HL-60 (cell line): Measurements from ENCODE around the gene DOK5.

Experiments used
- DNase-seq, 2 experiments: peaks; one replicate each; pipeline ENCODE4 v3.0.0-alpha.2; 2010 to 2020; ENCODE audit warnings: low read depth in 1 of 2, low spot score in 1 of 2
- H3K27ac ChIP-seq: fragments of 250-450 bp; sonication (Bioruptor Pico); replicated peaks from 2 replicates; pipeline ENCODE4 v1.5.1; 2020; ENCODE audit warnings: mild to moderate bottlenecking, moderate library complexity
- H3K27me3 ChIP-seq: fragments of 250-450 bp; sonication (Bioruptor Pico); 2 replicates; pipeline ENCODE4 v1.5.1; 2021; ENCODE audit warnings: mild to moderate bottlenecking, moderate library complexity; ENCODE audit not compliant: insufficient read depth, poor library complexity, severe bottlenecking
- H3K4me3 ChIP-seq: replicated peaks from 2 replicates; pipeline ENCODE4 v1.5.1; 2011; ENCODE audit warnings: mild to moderate bottlenecking, control low read depth, low read length; ENCODE audit not compliant: insufficient read depth
- GABPA ChIP-seq: IDR thresholded peaks from 2 replicates; pipeline ENCODE4 v1.6.1; 2012; ENCODE audit warnings: low read depth
- POLR2AphosphoS5 ChIP-seq: IDR thresholded peaks from 2 replicates; pipeline ENCODE4 v1.6.1; 2012; ENCODE audit warnings: low read depth
- SPI1 ChIP-seq: IDR thresholded peaks from 2 replicates; pipeline ENCODE4 v1.6.1; 2012; ENCODE audit warnings: low read depth, mild to moderate bottlenecking, borderline replicate concordance
- TF ChIP-seq, protein P1 (sequence below): IDR thresholded peaks from 2 replicates; pipeline ENCODE4 v1.6.1; 2012; ENCODE audit warnings: low read depth; ENCODE audit not compliant: insufficient replicate concordance
- TF ChIP-seq, protein P2 (sequence below): IDR thresholded peaks from one replicate; pipeline ENCODE4 v1.5.1; 2011; ENCODE audit warnings: low read length, control low read depth, inconsistent platforms; ENCODE audit not compliant: insufficient read depth

Gene DOK5

DNA sequence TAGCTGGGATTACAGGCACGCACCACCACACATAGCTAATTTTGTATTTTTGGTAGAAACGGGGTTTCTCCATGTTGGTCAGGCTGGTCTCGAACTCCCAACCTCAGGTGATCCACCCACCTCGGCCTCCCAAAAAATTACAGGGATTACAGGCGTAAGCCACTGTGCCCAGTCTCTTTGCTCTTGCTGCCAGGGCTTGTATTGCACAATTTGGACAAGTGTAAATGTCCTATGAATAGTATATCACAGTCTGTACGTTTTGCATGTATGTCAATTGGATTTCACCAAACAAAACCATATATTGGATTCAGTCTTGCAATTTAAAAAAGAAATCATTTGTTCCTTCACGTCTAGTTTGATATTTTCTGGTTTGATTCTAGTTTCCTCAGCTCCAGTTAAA, 2.1 kb upstream of the DOK5 start:
- no peak for DNase-seq
- Histone ChIP-seq H3K27me3 (peaks cover 47% of the 10 kb centered on the region), H3K4me3 (no peak overlapping the region), H3K27ac (no peak overlapping the region)
- no peak for TF ChIP-seq GABPA
- TF ChIP-seq POLR2AphosphoS5, result no peak
- TF ChIP-seq, protein P1, sequence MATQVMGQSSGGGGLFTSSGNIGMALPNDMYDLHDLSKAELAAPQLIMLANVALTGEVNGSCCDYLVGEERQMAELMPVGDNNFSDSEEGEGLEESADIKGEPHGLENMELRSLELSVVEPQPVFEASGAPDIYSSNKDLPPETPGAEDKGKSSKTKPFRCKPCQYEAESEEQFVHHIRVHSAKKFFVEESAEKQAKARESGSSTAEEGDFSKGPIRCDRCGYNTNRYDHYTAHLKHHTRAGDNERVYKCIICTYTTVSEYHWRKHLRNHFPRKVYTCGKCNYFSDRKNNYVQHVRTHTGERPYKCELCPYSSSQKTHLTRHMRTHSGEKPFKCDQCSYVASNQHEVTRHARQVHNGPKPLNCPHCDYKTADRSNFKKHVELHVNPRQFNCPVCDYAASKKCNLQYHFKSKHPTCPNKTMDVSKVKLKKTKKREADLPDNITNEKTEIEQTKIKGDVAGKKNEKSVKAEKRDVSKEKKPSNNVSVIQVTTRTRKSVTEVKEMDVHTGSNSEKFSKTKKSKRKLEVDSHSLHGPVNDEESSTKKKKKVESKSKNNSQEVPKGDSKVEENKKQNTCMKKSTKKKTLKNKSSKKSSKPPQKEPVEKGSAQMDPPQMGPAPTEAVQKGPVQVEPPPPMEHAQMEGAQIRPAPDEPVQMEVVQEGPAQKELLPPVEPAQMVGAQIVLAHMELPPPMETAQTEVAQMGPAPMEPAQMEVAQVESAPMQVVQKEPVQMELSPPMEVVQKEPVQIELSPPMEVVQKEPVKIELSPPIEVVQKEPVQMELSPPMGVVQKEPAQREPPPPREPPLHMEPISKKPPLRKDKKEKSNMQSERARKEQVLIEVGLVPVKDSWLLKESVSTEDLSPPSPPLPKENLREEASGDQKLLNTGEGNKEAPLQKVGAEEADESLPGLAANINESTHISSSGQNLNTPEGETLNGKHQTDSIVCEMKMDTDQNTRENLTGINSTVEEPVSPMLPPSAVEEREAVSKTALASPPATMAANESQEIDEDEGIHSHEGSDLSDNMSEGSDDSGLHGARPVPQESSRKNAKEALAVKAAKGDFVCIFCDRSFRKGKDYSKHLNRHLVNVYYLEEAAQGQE, result no peak
- no peak for TF ChIP-seq SPI1
- TF ChIP-seq, protein P2, sequence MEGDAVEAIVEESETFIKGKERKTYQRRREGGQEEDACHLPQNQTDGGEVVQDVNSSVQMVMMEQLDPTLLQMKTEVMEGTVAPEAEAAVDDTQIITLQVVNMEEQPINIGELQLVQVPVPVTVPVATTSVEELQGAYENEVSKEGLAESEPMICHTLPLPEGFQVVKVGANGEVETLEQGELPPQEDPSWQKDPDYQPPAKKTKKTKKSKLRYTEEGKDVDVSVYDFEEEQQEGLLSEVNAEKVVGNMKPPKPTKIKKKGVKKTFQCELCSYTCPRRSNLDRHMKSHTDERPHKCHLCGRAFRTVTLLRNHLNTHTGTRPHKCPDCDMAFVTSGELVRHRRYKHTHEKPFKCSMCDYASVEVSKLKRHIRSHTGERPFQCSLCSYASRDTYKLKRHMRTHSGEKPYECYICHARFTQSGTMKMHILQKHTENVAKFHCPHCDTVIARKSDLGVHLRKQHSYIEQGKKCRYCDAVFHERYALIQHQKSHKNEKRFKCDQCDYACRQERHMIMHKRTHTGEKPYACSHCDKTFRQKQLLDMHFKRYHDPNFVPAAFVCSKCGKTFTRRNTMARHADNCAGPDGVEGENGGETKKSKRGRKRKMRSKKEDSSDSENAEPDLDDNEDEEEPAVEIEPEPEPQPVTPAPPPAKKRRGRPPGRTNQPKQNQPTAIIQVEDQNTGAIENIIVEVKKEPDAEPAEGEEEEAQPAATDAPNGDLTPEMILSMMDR, result no peak

DNA sequence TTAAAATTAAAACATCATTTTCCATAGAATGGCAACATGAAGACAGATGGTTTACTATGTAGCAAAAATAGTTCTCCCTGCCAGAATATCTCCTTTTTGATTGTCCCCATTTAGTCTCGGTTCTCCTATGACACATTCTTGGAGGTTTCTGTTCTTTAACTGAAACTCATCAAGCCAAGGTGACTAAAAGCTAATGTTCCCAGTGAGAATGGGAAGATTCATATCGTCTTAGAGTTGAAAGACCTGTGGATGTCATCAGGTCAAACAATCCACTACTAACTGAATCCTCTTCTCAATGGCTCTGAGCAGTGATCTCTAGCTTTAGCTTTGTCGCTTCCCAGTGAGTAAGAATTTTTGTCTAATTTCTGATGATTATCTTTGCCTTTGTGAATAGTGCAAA, 1.3 kb upstream of the DOK5 start:
- H3K27me3 ChIP-seq, result peaks cover 47% of the 10 kb centered on the region

DNA sequence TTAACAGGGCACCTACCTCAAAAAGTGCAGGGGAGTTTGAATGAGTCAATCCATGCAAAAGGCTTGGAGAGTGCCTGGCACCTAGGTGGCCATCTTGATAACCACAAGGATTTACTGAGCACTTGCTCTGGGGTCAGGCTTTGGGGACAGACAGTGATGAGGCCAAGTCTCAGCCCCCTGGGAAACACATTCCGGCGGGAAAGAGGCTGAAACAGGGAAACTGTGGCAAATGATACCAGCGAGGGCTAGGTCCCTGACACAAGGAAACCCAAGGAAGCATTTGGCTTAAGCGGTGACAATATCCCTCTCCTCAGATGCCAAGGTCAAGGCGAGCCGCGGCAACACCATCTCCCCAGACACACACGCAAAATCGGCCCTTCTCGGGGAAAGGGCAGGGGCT, 527 bp upstream of the DOK5 start:
- H3K27me3 ChIP-seq, result peaks cover 47% of the 10 kb centered on the region
- no peak for TF ChIP-seq POLR2AphosphoS5
- TF ChIP-seq, protein P2, result no peak
- TF ChIP-seq, protein P1, result no peak
- TF ChIP-seq GABPA, result no peak
- TF ChIP-seq SPI1, result no peak

More for the DNA sequence above, 1.3 kb upstream of the DOK5 start:
- Histone ChIP-seq H3K27ac (no peak overlapping the region), H3K4me3 (no peak overlapping the region)
- DNase-seq, result no peak
- no peak for TF ChIP-seq GABPA
- TF ChIP-seq, protein P2, result no peak

DNA sequence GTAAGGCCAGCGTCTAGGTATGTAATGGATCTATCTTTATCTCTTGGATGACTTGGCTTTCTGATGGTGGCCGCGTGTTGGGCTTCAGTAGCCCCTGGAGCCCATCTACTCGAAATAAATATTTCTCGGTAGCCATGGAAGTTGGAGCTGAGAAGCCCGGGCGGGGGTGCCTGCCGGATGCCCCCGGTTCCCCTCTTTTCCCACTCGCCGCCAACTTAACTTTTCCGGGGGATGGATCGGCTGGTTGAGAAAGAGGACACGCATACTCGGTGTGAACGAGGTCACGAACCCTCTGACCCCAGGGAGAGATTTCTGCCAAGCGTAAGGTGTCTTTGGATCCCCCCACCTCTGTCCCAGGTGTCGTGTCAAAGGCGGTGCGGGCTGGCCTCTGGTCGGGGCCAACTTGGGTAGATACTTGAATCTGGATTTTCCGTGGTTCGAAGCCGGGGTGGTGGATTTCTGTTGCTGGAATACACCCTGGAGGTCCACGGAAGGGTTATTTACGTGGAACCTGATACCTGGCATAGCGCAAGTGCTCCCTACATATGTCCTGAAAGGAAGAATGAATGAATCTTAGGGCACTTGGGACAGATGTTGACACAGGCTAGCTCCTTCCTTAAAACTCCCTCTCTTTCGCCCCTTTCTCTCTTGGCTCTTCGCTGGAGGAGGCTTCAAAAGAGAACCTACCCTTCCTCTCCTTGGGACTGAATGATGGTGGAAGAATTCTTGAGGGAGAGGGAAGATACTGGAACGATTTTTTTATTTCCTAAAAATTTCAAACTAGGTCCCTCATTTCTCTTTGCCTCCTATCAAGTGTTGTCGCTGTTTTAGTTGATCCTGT, 996 bp downstream of the DOK5 start:
- Histone ChIP-seq H3K4me3 (no peak overlapping the region), H3K27me3 (peaks cover 47% of the 10 kb centered on the region), H3K27ac (no peak overlapping the region)
- no peak for TF ChIP-seq POLR2AphosphoS5
- TF ChIP-seq, protein P1, result no peak
- TF ChIP-seq SPI1, result no peak
- TF ChIP-seq GABPA, result no peak
- TF ChIP-seq, protein P2, result no peak
- DNase-seq, result no peak

More for the DNA sequence above, 527 bp upstream of the DOK5 start:
- no peak for DNase-seq
- H3K27ac ChIP-seq, result no peak overlapping the region
- no peak overlapping the region for H3K4me3 ChIP-seq
